Astrocyte of the spinal cord (primary cell): ENCODE measurements around the gene NFU1.
"Not testable (repeated sequence)": the region's sequence is repeated elsewhere in the genome, so short reads cannot be mapped to it uniquely, and the experiment has no call there.

Experiments used
- DNase-seq: peaks from one replicate; pipeline ENCODE4 v3.0.0; 2011; ENCODE audit warnings: low read depth, low spot score
- H3K4me3 ChIP-seq: 2 replicates; pipeline ENCODE4 v1.5.1; 2011; ENCODE audit warnings: low read depth, mild to moderate bottlenecking, low read length, moderate library complexity
- in situ Hi-C: cut with HindIII; loops from 2 replicates; pipeline ENCODE4 v1.10.0; 2017; ENCODE audit warnings: low sequenced_read_pairs
- TF ChIP-seq, protein P1 (sequence below): IDR thresholded peaks from 2 replicates; pipeline ENCODE4 v1.5.1; 2012; ENCODE audit warnings: low read depth, mild to moderate bottlenecking, low read length, inconsistent platforms

The NFU1 gene

DNA sequence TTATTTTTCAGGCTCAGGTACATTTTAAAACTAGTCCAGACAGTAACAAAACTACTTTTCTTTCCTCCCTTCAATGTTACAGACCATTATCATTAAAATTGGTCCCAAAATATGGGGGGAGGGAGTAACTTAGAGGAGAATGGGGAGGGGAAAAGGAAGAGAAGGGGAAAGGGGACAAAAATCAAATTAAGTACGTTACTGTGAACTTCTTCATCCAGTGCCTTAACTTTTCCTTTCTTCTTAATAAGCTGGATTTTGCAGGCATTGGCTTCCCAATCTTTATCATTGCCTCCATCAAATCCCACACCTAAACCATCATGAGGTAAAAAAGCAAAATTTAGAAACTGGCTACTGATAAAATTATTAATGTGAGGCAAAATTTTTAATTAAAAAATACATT is 67.4 kb downstream of the NFU1 start:
- no peak for DNase-seq
- no peak overlapping the region for H3K4me3 ChIP-seq
- TF ChIP-seq, protein P1, sequence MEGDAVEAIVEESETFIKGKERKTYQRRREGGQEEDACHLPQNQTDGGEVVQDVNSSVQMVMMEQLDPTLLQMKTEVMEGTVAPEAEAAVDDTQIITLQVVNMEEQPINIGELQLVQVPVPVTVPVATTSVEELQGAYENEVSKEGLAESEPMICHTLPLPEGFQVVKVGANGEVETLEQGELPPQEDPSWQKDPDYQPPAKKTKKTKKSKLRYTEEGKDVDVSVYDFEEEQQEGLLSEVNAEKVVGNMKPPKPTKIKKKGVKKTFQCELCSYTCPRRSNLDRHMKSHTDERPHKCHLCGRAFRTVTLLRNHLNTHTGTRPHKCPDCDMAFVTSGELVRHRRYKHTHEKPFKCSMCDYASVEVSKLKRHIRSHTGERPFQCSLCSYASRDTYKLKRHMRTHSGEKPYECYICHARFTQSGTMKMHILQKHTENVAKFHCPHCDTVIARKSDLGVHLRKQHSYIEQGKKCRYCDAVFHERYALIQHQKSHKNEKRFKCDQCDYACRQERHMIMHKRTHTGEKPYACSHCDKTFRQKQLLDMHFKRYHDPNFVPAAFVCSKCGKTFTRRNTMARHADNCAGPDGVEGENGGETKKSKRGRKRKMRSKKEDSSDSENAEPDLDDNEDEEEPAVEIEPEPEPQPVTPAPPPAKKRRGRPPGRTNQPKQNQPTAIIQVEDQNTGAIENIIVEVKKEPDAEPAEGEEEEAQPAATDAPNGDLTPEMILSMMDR: no peak
- in situ Hi-C loops: no loop called here

DNA sequence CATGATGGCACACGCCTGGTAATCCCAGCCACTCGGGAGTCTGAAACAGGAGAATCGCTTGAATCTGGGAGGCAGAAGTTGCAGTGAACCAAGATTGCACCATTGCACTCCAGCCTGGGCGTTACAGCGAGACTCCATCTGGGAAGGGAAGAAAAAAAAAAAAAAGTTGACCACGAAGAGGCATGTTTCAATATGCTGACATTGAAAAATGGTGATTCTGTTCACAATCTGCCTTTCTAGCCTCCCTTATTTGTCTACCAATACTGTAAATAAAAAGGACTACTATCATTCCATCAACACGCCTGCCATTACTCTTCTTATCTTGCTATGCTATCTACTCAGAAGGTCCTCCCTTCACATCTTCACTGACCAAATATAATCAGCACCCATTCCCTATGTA is 68.6 kb downstream of the NFU1 start:
- H3K4me3 ChIP-seq: no peak overlapping the region
- in situ Hi-C loops: no loop called here
- TF ChIP-seq, protein P1: no peak
- DNase-seq: no peak

DNA sequence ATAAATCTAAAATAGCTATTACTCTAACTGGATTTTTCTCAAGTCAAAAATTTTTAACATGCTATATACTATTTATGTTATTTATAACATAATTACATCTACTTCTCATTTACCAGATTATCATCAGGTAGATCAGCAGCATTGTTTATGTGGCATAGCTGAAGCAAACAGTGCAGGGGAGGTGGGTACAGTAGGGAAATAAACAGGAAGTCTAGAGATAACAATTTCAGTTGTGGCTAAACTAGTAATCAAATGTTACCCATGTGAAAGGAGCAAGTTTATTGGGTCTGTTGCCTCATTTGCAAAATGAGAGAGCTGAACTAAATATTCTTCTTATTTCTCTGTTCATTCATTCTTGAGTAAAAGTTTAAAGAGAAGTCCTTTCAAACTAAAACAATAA is 77.9 kb downstream of the NFU1 start:
- in situ Hi-C loops: no loop called here
- H3K4me3 ChIP-seq: no peak overlapping the region
- TF ChIP-seq, protein P1: no peak
- DNase-seq: no peak

DNA sequence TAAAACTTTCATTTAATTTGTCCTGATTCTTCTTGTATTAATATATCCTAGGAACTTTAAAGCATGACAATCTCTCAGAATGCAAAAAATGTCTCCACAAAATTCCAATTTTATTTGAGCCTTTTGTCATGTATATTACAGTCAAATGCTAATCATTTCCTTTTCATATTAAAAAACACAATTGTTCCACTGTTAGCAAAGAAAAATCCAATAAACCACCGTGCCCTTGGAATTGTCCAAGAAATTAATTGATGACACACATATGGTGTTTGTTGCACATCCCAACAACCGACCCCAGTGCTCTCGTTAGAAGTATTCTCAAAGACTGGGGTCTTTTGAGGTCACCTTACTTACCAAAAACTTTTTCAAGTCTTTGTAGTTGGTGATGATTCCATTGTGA is 78.3 kb downstream of the NFU1 start:
- in situ Hi-C loops: no loop called here
- H3K4me3 ChIP-seq: no peak overlapping the region
- TF ChIP-seq, protein P1: no peak
- DNase-seq: no peak

DNA sequence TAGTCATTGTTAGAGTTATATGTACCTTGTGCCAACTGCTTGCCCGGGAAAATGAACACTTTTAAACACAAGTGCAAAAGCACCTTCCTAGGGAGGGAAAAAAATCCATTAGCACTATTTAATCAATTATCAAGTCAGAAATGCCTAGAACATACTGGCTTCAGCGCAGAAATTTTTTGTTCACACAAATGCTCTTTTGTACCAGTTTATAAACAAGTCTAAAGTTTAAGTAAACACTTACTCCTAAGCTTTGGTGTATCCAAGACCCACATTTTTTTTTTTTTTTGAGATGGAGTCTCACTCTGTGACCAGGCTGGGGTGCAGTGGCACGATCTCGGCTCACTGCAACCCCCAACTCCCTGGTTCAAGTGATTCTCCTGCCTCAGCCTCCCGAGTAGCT is 80.8 kb downstream of the NFU1 start:
- TF ChIP-seq, protein P1: no peak
- no peak for DNase-seq
- in situ Hi-C loops: no loop called here
- H3K4me3 ChIP-seq: no peak overlapping the region

DNA sequence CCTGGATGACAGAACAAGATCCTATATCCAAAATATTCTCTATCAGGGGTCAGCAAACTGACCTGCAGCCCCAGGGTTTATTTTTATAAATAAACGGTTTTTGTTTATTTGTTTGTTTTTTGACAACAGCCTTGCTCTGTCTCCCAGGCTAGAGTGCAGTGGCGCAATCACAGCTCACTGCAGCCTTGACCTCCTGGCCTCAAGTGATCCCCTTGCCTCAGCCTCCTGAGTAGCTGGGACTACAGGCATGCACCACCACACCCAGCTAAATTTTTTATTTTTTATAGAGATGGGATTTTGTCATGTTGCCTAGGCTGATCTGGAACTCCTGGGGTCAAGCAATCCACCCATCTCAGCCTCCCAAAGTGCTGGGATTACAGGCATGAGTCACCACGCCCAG is 82.3 kb downstream of the NFU1 start:
- H3K4me3 ChIP-seq, in situ Hi-C loops, DNase-seq: not testable (repeated sequence)

DNA sequence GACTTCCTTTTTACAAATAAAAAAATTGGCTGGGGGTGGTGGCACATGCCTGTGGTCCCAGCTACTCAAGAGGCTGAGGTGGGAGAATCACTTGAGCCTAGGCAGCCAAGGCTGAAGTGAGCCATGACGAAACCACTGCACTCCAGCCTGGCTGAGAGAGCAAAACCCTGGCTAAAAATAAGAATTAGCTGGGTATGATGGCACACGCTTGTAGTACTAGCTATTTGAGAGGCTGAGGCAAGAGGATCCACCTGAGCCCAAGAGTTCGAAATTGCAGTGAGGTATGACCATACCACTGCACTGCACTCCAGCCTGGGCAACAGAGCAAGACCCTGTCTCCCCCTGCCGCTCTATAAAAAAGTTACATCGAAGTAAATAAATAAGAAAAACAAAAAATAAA is 83.9 kb downstream of the NFU1 start:
- no peak for DNase-seq
- H3K4me3 ChIP-seq: no peak overlapping the region
- TF ChIP-seq, protein P1: no peak
- in situ Hi-C loops: no loop called here
